Uterus (tissue), 2 donors: Measurements from ENCODE around the gene LAMA1.

ENCODE experiments used
- POLR2A ChIP-seq, 2 donors: fragments of 450-650 bp; IDR thresholded peaks; one replicate each; pipeline ENCODE4 v1.6.1; 2016; ENCODE audit warnings: antibody characterized with exemption in 2 of 2, mild to moderate bottlenecking in 1 of 2, moderate library complexity in 1 of 2
- TF ChIP-seq, protein P1 (sequence below), 4 experiments: fragments of 200-600 bp in 2 of 4; fragments of 450-650 bp in 2 of 4; sonication (generic) in 2 of 4; IDR thresholded peaks; one replicate each; pipeline ENCODE4 v1.5.1; 2016 to 2019; ENCODE audit warnings: antibody characterized with exemption in 4 of 4, mild to moderate bottlenecking in 2 of 4, moderate library complexity in 1 of 4

DNA sequence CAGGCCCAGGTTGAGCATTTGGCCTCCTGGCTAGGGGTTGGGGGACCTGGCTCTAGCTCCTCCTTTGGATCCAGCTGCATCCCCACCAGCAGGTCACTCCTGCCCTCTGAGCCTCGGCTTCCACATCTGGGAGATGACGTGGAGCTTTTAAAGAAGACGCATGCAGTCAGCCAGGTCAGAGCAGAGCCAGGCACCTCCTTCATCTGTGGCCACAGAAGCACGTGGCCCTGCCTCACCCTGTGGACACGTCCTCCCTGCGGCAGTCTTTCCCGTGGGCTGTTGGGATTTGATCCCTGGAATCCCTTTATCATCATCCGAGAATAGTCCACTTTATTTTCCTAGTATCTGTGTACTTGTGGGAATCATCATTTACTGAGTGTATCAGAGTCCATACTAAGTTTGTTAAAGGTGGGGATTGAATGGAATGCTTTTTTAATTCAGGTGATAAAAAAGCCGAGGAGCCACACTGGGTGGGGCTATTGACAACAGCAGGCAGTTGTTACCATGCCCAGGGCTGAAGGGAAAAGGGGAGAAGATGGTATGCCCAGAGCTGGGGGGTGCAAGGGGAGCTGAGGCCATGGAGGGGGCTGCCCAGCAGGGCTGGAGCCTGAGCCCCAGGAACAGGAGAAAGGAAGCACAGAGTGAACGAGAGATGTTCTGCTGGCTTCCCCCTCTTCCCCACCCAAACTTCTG lies 170.1 kb downstream of the LAMA1 start:
- TF ChIP-seq, protein P1, sequence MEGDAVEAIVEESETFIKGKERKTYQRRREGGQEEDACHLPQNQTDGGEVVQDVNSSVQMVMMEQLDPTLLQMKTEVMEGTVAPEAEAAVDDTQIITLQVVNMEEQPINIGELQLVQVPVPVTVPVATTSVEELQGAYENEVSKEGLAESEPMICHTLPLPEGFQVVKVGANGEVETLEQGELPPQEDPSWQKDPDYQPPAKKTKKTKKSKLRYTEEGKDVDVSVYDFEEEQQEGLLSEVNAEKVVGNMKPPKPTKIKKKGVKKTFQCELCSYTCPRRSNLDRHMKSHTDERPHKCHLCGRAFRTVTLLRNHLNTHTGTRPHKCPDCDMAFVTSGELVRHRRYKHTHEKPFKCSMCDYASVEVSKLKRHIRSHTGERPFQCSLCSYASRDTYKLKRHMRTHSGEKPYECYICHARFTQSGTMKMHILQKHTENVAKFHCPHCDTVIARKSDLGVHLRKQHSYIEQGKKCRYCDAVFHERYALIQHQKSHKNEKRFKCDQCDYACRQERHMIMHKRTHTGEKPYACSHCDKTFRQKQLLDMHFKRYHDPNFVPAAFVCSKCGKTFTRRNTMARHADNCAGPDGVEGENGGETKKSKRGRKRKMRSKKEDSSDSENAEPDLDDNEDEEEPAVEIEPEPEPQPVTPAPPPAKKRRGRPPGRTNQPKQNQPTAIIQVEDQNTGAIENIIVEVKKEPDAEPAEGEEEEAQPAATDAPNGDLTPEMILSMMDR (IDR thresholded peaks at IDR 0.05) = no peak
- no peak for TF ChIP-seq POLR2A (IDR thresholded peaks at IDR 0.05)
